Lower leg skin (tissue), 4 donors: ENCODE results near the gene NPW. TPM values are rescaled to one million over a fixed set of nuclear protein-coding genes. Genes with fewer than 3 reads are reported as not detected.

Source experiments
- DNase-seq, 2 donors: peaks; one replicate each; pipeline ENCODE4 v3.0.0-alpha.2; 2019; ENCODE audit warnings: low spot score in 2 of 2
- H3K4me3 ChIP-seq: fragments of 200-600 bp; sonication (generic); 2 replicates; pipeline ENCODE4 v1.5.1; 2017; ENCODE audit warnings: mild to moderate bottlenecking, low read depth; ENCODE audit not compliant: poor library complexity, severe bottlenecking
- CTCF ChIP-seq, 3 donors: fragments of 450-650 bp; IDR thresholded peaks; one replicate each; pipeline ENCODE4 v1.5.1; 2016; ENCODE audit warnings: antibody characterized with exemption in 3 of 3, mild to moderate bottlenecking in 3 of 3, moderate library complexity in 2 of 3
- POLR2A ChIP-seq, 2 donors: fragments of 450-650 bp; IDR thresholded peaks; one replicate each; pipeline ENCODE4 v1.6.1; 2016 to 2017; ENCODE audit warnings: antibody characterized with exemption in 2 of 2, mild to moderate bottlenecking in 1 of 2, moderate library complexity in 1 of 2
- WGBS, 2 donors: methylation state at CpG; one replicate each; pipeline ENCODE4 v1.1.5; 2018; 5-methylcytosine and 5-hydroxymethylcytosine counted together
- intact Hi-C: fragments of 100-400 bp; cut with DNase I; formaldehyde crosslinking; loops from one replicate; pipeline ENCODE4 v1.15.0; 2023; ENCODE audit warnings: low total_unique reads
- total RNA-seq, 4 donors: library from RNA; depleted of rRNA; stranded (reverse); fragments of >200 nt; gene quantifications; one replicate each; pipeline ENCODE4 v1.1.0, GENCODE V29; 2016

The NPW gene
- total RNA-seq, 4 donors from 2014 or later, result 0.38 to 3.9 (median 1.6) TPM; not detected in 1

- intact Hi-C loops, result loop anchor here (10.0 kb wide), 1 partner anchor 46 kb away; no protein-coding TSS in a partner anchor
- no peak for TF ChIP-seq CTCF (IDR thresholded peaks at IDR 0.05)
- 62 to 70% methylated on average over 32 to 38 of the region's 41 CpGs for WGBS, 2 donors
- no peak overlapping the region for H3K4me3 ChIP-seq
- DNase-seq, result no peak
These were observed 19.0 kb downstream of the NPW start for GRCh38 chr16:2038382-2039231.

- 51 to 54% methylated on average over 22 to 29 of the region's 29 CpGs for WGBS, 2 donors
- TF ChIP-seq CTCF (IDR thresholded peaks at IDR 0.05) (no peak), POLR2A (IDR thresholded peaks at IDR 0.05) (no peak)
- intact Hi-C loops, result loop anchor here (10.0 kb wide), 1 partner anchor 45 kb away; no protein-coding TSS in a partner anchor
- no peak for DNase-seq
- H3K4me3 ChIP-seq, result no peak overlapping the region
These were observed 19.9 kb downstream of the NPW start for GRCh38 chr16:2039274-2040031.

- 85 to 86% methylated on average over 17 to 22 of the region's 24 CpGs for WGBS, 2 donors
- intact Hi-C loops, result no loop called here
- DNase-seq, result no peak
- H3K4me3 ChIP-seq, result no peak overlapping the region
- TF ChIP-seq POLR2A (IDR thresholded peaks at IDR 0.05) (no peak), CTCF (IDR thresholded peaks at IDR 0.05) (no peak)
These were observed 20.6 kb downstream of the NPW start for GRCh38 chr16:2040041-2040786.

- no peak for DNase-seq
- no peak for TF ChIP-seq CTCF (IDR thresholded peaks at IDR 0.05)
- TF ChIP-seq POLR2A (IDR thresholded peaks at IDR 0.05), result no peak
- intact Hi-C loops, result no loop called here
- H3K4me3 ChIP-seq, result no peak overlapping the region
- WGBS, 2 donors, result 81 to 85% methylated on average over 19 to 20 of the region's 20 CpGs
These were observed 21.4 kb downstream of the NPW start for GRCh38 chr16:2040787-2041522.
